Measurements from ENCODE around the gene GRIN2A.

Gene GRIN2A

DNA sequence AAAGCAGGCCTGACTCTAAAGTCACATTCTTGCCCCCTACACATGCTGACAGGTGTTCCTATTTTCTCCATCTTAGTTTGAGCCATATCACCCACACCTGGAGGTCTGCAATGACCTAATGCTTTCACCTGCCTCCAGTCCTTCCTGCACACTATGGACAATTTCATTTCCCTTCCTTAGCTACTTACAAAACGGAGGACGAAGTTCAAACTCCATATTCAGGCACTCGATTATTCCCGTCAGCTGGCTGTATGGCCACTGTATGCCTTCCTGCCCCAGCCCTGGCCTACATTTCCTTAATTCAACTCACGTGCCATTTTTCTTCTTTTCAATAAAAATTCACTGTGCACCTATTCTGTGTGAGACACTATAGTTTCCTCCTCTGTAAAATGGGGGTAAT is 44.9 kb downstream of the GRIN2A start:
- in situ Hi-C loops (cut with MboI; ENCODE audit: low sequenced_read_pairs): no loop called here

GRCh38 chr16:10136916-10137315 is 45.3 kb downstream of the GRIN2A start:
- in situ Hi-C loops (cut with MboI; ENCODE audit: low sequenced_read_pairs): no loop called here

DNA sequence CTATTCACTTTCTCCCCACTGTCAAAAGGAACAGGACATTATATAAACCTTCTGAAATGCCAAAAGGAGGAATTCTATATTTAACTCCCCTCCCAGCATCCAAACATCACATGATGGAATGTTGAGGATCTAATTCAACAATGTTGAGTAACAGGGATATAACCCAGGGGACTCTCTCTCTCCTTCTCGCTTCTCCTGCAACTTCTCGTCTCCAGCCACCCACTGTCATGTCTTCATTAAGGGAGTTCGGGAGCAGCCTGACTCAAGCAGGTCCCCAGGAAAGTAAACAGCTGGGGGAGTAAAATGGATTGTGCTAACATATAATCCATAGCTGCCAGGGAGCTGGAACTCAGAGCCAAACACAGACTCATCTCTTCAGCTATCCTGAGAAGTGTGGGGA is 51.7 kb downstream of the GRIN2A start:
- in situ Hi-C loops (cut with MboI; ENCODE audit: low sequenced_read_pairs): no loop called here

DNA sequence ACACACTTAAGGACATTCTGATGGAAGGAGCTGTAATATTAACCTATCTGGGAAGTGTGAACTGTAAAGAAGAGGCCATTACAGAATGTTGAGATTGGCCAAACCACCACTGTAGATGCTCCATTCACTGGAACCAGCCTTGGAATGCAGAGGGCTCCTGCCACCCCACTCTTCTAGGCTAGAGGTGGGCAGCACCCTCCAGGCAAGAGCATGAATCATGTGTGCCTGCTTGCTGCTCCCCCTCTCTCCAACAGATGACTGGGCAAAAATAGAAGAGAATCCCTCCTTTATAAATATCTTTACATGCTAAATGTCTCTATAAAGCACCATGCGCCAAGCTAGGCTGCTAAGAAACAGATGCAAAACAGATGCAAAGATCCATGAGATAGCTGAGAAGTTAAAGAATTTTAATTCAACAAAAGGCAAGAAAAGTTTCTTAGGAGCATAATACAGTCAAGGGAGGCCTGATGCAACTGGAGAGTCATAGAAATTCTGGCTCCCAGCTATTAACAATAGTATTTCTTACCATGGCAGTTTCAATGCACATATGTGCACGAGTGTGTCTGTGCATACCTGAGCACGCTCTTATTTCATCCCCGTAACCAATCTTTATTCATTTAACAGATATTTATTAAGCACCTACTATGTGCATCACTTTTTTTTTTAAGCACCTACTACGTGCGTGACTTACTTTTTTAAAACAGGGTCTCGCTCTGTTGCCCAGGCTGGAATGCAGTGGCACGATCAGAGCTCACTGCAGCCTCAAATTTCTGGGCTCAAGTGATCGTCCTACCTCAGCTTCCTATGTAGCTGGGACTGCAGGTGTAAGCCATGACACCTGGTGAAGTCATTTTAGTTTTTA is 53.6 kb downstream of the GRIN2A start:
- in situ Hi-C loops (cut with MboI; ENCODE audit: low sequenced_read_pairs): no loop called here

- in situ Hi-C loops (cut with MboI; ENCODE audit: low sequenced_read_pairs): no loop called here
These were observed 55.5 kb downstream of the GRIN2A start for GRCh38 chr16:10126686-10127085.

DNA sequence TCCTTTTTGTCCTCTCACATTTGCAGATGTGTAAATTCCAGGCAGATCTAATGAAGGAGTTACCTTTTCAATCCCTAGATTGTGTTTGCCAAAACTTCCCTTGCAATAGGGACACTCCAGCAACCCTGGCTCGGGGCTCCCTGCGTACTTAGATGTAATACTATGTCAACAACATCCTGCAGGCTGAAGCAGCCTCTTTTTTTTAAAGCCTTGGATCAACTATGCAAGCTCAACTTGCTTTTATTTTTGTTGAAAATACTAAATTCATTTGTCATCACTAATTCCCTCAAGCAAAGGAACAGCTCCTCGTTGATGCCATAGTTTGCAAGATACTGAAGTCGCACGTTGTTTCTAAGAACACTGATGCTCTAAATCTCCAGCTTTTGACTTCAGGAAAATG is 59.1 kb downstream of the GRIN2A start:
- in situ Hi-C loops (cut with MboI; ENCODE audit: low sequenced_read_pairs): no loop called here

DNA sequence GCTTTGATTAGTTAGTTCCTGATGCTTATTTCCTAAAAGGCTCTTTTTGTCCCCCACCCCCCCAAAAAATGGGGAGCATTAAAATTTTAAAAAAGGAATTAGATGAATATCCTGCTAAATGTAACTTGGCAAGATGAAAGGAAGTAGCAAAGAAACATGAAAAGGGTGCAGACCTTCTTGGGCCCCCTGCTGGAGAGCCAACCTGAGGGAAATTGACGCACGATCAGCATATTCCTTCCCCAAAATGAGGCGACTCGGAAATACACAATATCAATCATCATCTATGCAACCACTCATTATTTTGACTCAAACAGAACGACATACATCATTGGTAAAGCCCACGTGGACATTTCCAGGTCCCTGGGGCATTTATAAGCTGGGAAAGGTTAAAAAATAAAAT is 59.7 kb downstream of the GRIN2A start:
- in situ Hi-C loops (cut with MboI; ENCODE audit: low sequenced_read_pairs): no loop called here

GRCh38 chr16:10121897-10122425 is 60.3 kb downstream of the GRIN2A start:
- in situ Hi-C loops (cut with MboI; ENCODE audit: low sequenced_read_pairs): no loop called here

- in situ Hi-C loops (cut with MboI; ENCODE audit: low sequenced_read_pairs): no loop called here
These were observed 60.7 kb downstream of the GRIN2A start for GRCh38 chr16:10121491-10121890.

- in situ Hi-C loops (cut with MboI; ENCODE audit: low sequenced_read_pairs): no loop called here
These were observed 61.3 kb downstream of the GRIN2A start for GRCh38 chr16:10120953-10121352.

DNA sequence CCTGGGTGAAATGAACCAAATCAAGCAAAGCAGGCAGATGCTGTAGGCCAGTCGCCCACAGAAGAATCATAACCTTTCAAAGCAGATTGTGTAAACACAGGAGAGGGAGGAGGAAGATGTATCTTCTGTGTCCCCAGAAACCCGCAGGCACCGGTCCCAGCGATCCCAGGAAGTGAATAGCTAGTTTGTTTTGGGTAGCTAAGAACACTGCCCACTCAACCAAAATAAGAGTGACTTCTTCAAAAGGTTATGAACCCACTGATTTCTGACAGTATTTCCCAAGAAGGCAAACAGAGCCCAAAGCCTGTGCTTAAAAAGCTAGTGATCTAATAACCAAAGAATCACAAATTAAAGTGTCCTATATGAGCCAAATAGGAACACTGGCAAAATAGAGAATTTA is 67.8 kb downstream of the GRIN2A start:
- in situ Hi-C loops (cut with MboI; ENCODE audit: low sequenced_read_pairs): no loop called here

DNA sequence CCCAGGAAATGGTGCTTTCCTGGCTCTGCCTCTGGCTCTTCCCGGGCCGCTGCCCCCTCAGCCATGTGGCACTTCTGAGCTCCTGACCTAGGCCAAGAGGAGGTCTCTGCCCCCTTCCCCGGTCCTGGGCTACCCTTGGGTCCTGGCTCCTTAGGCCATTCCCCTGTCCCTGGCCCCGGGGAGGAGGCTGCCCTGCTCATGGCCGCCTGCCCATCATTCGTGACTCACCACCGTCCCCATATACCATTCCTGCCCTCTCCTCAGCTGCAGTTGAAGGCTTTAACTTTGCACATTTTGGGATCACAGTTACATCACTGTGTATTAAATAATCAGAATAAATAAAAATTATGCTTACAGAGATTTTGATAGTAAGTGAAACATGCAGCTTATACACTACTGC is 69.0 kb downstream of the GRIN2A start:
- in situ Hi-C loops (cut with MboI; ENCODE audit: low sequenced_read_pairs): no loop called here

GRCh38 chr16:10112021-10112420 is 70.2 kb downstream of the GRIN2A start:
- in situ Hi-C loops (cut with MboI; ENCODE audit: low sequenced_read_pairs): no loop called here

DNA sequence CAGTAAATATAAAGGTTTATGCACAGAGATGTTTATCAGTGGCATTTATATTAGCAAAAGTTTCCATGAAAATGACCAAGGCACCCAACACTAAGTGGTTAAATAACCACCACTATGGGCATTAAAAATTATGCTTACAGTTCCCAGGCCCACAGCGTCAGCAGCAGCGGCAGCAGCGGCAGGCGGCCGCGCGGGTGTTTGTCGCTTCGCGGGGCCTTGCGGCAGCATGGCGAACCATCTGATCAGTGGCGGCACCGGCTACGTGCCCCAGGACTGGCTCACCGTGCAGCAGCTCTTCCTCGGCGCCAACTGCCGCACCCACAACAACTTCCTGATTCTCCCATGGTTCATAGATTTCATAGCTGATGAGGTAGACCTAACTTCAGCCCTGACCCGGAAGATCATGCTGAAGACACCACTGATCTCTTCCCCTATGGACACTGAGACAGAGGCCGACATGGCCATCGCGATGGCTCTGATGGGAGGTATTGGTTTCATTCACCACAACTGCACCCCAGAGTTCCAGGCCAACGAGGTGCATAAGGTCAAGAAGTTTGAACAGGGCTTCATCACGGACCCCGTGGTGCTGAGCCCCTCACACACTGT is 71.0 kb downstream of the GRIN2A start:
- in situ Hi-C loops (cut with MboI; ENCODE audit: low sequenced_read_pairs): no loop called here

- in situ Hi-C loops (cut with MboI; ENCODE audit: low sequenced_read_pairs): no loop called here
These were observed 71.7 kb downstream of the GRIN2A start for GRCh38 chr16:10110552-10110951.

- in situ Hi-C loops (cut with MboI; ENCODE audit: low sequenced_read_pairs): no loop called here
These were observed 75.1 kb downstream of the GRIN2A start for GRCh38 chr16:10107081-10107480.

- in situ Hi-C loops (cut with MboI; ENCODE audit: low sequenced_read_pairs): no loop called here
These were observed 78.5 kb downstream of the GRIN2A start for GRCh38 chr16:10103700-10104099.

- in situ Hi-C loops (cut with MboI; ENCODE audit: low sequenced_read_pairs): no loop called here
These were observed 79.1 kb downstream of the GRIN2A start for GRCh38 chr16:10103118-10103517.

GRCh38 chr16:10100829-10101228 is 81.4 kb downstream of the GRIN2A start:
- in situ Hi-C loops (cut with MboI; ENCODE audit: low sequenced_read_pairs): no loop called here

DNA sequence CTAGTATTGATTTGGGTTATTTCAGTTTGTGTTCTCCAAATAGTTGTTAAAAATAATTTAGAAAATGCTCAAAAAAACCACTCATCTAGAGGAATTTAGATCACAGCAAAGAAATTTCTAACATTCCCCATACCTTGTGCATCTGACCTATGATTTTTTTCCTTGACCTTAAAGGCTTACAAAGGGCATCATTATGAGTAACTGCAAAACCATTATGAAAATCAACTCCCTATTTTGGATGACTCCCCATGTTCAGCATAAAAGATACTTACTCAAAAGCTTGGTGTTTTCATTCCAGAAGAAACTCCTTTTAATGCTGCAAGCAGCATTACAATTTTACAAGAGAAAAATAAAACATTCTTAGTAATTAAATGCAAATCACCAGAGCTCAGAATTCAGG is 83.2 kb downstream of the GRIN2A start:
- in situ Hi-C loops (cut with MboI; ENCODE audit: low sequenced_read_pairs): no loop called here

GRCh38 chr16:10097271-10097670 is 85.0 kb downstream of the GRIN2A start:
- in situ Hi-C loops (cut with MboI; ENCODE audit: low sequenced_read_pairs): no loop called here

DNA sequence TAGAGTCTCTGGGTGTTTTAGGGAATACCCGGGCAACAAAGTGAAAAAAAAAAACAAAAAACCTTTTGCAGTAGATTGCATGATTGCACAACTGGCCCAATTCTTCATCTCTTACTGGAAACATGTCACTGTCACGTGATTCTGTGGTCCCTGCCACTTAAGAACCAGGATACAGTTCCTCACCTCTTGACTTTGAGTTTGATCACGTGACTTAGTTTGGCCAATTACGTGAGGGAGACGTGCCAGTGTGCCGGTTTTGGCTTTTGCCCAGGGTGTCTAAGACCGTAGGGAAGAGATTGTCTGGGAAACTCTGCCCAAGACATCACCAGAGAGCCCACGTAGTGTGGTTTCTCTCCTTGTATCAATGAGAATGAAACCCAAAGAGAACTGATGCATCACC is 88.7 kb downstream of the GRIN2A start:
- in situ Hi-C loops (cut with MboI; ENCODE audit: low sequenced_read_pairs): no loop called here

All from HL-60/S4 treated with phorbol 12-myristate 13-acetate at 8.2 ng/mL for 4 days and 3 days (cell line).